GM21717 (cell line): ENCODE results near the gene IL16.

Experiments
- ATAC-seq: cut with Tn5 transposase; IDR thresholded peaks from one replicate; pipeline ENCODE4 v1.9.1; 2021; ENCODE audit warnings: mild to moderate bottlenecking, moderate library complexity; ENCODE audit not compliant: unreplicated experiment

IL16 gene

DNA sequence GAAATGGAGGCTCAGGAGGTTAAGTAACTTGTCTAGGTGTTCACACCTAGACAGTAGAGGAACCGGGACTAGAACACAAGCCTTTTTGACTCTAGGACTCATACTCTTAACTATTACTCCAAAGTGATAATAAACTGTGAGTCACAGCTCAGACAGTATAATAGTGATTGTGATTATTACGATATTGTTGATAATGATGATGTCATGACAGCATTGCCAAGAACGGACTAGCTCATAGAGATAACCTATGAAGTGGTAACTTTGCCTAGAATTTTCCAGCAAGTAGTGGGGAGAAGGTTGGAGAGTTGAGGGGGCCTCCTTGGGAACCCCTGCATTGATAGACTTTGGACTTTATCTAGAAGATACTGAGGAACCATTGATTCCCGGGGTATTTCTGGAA is 93.2 kb downstream of the IL16 start:
- ATAC-seq = no peak

- no peak for ATAC-seq
Observed at GRCh38 chr15:81291916-81292522, 95.3 kb downstream of the IL16 start.

- ATAC-seq = peak; percentile 39
Observed at GRCh38 chr15:81292523-81293001, 95.9 kb downstream of the IL16 start.

DNA sequence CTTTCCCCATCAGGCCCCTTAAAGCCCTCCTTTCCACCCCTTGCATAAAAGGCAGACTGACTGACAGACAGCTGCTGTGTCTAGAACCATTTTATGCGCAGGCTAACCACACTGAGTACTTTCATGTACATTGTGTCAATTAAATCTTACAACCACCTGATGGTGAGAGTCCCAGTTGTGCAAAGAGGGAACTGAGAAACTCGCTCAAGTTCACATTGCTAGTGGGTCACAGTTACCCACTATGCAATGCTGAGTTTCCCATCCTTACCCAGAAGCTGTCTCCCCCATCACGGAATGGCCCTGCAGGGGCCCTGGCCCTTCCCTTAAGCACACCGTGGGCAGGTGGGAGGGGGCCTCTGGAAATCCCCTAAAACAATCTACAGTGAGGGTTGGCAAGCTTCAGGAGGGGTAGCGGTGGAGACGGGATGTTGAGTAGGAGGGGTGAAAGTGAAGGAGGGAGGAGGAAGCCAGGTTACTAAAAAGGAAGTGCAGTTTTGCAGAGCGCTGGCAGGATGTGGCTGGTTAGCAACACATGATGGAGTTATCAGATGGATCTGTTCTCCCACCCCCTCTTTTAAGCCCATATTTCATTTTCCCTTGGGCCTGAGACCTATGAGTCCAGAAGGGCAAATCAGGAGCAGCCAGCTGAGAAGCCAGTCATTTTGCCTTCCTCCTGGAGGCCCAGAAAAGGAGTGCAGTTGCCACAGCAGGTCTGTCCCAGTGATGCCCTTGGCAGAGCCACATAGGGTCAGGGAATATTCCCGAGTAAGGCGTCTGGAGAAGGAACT is 97.2 kb downstream of the IL16 start:
- ATAC-seq = peak; percentile 63

- no peak for ATAC-seq
Observed at GRCh38 chr15:81294516-81294880, 97.8 kb downstream of the IL16 start.

DNA sequence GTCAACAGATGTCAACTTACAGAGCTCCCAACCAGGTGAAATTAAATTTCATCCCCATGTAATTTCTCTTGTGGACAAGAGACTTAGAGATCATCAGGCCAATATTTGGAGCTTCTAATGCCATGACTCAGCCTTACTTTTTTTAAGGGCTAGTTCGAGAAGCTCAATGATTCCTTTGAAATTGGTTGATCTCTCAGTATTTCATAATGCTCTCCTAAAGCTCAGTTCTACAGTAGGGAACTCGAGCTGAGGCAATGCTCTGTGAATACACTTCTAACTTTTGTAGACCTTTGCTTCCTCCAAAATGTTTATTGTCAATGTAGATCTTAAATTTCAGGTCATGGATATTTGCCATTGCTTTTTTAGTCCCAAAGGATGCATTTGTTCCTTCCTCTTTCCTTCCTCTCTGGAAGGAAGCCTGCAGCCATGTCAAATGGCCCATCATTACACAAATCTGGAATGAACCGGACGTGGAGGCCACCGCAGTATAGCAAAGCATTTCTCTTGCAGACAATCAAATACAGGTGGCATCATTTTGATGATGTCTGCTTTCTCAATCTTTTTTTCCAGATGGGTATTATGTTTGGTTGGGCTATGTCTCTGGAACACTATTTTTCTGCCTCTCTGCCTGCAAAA is 98.9 kb downstream of the IL16 start:
- no peak for ATAC-seq

DNA sequence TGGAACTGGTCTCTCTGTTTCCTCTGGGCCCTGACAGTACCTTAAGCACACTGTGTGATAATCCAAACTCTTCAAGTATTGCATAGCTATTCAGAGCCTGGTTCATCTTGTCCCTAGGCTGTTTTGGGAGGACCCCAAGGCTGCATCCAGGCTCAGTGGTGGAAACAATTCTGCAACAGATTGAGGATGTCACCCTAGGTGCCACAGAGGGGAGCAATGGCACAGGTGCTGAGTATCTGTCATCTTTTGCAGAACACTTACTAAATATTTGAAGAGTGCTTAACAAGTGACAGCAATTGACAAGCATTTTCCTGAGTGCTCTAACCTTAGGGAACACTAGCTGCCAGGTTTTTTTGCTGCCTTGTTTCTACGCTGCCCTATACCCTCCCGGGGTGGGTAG is 99.5 kb downstream of the IL16 start:
- no peak for ATAC-seq

GRCh38 chr15:81296673-81297072 is 100.0 kb downstream of the IL16 start:
- ATAC-seq = peak; percentile 39

- ATAC-seq = no peak
Observed at GRCh38 chr15:81297147-81297572, 100.5 kb downstream of the IL16 start.

- no peak for ATAC-seq
Observed at GRCh38 chr15:81297603-81298575, 101.2 kb downstream of the IL16 start.

DNA sequence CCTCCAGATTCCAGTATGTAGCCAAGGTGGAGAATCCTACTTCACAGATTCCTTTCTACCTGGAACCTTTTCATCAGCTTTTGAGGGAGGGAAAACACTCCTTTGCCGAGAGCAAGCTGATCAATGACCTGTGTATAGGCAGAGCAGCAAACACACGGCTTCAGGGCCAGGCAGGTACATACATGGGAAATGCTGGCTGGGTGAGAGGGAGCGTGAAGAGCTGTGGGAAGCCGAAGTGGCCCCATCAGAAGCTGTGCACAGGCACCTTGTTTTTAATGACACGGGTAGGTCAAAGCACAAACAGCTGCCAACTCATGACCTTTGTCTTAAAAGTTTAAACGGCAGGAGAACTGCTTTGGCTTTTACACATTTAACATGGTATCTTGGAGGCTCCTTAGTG is 101.9 kb downstream of the IL16 start:
- ATAC-seq = no peak

GRCh38 chr15:81299156-81299555 is 102.5 kb downstream of the IL16 start:
- ATAC-seq = no peak

DNA sequence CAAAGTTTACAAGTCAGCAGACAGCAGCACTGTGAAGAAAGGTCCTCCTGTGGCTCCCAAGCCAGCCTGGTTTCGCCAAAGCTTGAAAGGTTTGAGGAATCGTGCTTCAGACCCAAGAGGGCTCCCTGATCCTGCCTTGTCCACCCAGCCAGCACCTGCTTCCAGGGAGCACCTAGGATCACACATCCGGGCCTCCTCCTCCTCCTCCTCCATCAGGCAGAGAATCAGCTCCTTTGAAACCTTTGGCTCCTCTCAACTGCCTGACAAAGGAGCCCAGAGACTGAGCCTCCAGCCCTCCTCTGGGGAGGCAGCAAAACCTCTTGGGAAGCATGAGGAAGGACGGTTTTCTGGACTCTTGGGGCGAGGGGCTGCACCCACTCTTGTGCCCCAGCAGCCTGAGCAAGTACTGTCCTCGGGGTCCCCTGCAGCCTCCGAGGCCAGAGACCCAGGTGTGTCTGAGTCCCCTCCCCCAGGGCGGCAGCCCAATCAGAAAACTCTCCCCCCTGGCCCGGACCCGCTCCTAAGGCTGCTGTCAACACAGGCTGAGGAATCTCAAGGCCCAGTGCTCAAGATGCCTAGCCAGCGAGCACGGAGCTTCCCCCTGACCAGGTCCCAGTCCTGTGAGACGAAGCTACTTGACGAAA is 103.1 kb downstream of the IL16 start:
- no peak for ATAC-seq

DNA sequence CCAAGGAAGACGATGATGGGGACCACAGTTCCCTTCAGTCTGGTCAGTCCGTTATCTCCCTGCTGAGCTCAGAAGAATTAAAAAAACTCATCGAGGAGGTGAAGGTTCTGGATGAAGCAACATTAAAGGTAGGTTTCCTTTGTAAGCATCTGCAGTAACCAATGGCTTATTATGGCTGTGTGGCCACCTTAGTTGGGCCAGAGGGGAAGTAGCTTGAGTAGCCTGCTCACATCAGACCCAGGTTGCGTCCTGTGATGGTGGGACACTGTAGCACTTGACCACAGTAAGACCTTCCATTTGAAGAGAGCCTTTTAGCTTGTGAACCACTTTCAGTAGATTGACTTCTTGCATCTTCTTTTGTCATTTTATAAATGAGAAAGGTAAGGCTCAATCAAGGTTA is 104.7 kb downstream of the IL16 start:
- ATAC-seq = no peak

DNA sequence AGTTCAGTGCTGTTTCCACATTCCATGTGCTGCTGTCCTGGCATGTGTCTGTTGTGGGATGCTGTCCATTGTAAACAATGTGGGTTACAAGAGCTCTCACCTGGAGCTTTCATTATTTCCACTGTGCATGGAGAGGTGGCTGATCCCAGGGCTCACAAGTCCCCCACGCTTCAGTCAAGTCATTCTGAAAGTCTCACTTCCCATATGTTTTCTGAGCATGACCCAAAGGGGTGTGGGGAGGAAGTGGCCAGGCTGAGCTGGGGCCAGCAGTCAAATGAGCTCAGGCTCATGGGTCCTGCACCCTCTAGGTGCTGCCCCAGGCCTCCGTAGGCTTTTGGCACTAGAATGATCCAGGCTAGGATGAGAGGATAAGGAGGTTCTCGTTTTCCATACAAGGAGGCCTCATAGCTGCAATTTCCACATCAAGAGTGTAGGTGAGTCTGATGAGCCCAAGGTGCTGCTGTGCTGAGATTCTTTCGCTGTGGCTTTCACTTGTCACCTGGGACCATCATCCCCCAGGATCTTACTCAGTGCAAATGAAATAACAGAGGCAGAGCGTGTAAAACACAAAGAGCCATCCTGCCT is 105.2 kb downstream of the IL16 start:
- peak; percentile 71 for ATAC-seq

GRCh38 chr15:81302701-81303109 is 106.0 kb downstream of the IL16 start:
- peak; percentile 13 for ATAC-seq

GRCh38 chr15:81303244-81304225 is 106.9 kb downstream of the IL16 start:
- no peak for ATAC-seq

DNA sequence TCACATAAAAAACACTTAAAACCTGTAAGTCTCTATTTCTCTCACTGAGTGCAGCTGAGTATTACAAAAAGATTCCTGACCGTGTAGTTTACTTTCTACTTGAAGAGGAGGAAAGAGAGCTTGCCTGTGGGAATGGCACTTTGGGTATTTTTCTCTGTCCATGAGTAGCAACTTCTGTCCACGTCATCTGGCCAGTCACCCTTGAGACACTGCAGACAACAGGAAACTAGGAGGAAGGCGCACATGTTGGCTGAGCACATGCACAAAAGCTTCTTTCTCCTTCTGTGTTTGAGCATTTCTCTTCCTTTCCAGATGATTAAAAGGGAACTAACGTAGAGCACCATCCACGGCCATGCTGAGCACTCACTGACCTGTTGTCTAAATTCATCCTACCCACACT is 107.5 kb downstream of the IL16 start:
- ATAC-seq = no peak

DNA sequence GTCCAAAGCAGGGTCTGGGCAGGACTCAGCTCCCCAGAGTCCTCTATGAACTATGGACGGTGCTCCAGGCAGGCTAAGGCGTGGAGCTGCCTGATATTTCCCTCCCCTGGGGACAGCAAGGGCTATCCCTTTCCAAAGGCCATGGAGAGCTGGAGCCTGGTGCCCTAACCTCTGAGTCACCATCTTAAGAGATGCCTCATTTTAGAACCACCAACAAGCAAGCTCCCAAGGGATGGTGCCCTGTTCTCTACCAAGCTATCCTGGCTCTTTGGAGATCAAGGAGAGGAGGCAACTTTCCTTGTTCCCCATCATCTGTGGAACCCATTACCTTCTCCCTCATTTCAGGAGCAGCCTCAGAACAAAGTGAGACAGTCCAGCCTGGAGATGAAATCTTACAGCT is 111.6 kb downstream of the IL16 start:
- ATAC-seq = no peak
